ENCODE measurements around the gene HEPN1.
"Not testable (repeated sequence)": the region's sequence is repeated elsewhere in the genome, so short reads cannot be mapped to it uniquely, and the experiment has no call there.

The HEPN1 gene

DNA sequence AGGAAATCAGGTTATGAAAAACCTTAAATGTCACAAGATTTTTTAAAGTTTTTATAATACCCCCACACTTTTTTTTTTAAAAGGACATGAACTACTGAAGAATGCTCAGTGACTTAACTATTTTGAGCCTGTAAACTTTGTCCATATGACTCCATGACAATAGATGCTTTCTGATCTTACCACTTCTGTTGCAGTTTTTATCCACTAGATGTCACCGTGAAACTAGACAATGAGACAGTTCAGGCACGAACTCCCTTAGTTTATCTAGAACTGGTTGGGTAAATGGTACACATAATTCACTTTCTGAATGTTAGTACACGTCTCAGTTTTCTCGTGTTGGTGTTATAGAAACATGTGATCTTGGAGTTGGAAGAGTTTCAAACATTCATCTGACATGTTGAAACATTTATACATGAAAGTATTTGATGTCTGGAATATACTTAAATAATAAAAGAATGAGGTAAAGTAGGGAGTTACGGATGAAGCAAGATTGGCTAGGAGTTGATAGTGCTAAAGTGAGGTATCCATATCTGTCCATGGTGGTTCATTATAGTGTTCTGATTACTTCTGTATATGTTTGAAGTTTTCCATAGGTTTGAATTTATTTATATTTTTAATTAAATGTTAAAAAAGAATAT lies 43.0 kb downstream of the HEPN1 start:
- TF ChIP-seq, protein P1, sequence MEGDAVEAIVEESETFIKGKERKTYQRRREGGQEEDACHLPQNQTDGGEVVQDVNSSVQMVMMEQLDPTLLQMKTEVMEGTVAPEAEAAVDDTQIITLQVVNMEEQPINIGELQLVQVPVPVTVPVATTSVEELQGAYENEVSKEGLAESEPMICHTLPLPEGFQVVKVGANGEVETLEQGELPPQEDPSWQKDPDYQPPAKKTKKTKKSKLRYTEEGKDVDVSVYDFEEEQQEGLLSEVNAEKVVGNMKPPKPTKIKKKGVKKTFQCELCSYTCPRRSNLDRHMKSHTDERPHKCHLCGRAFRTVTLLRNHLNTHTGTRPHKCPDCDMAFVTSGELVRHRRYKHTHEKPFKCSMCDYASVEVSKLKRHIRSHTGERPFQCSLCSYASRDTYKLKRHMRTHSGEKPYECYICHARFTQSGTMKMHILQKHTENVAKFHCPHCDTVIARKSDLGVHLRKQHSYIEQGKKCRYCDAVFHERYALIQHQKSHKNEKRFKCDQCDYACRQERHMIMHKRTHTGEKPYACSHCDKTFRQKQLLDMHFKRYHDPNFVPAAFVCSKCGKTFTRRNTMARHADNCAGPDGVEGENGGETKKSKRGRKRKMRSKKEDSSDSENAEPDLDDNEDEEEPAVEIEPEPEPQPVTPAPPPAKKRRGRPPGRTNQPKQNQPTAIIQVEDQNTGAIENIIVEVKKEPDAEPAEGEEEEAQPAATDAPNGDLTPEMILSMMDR (IDR thresholded peaks at IDR 0.05; ENCODE audit: low read depth, low read length): peak; percentile 48; the same call in 1 of the 2 replicates
- no peak overlapping the region for H3K4me3 ChIP-seq (ENCODE audit: low read depth, low read length)
- no peak overlapping the region for H3K27ac ChIP-seq
- no peaks in the 10 kb centered on the region for H3K27me3 ChIP-seq (ENCODE audit: insufficient read depth, low read depth, severe bottlenecking)
- no peaks in the 10 kb centered on the region for H3K9me3 ChIP-seq (ENCODE audit: severe bottlenecking)
- H3K36me3 ChIP-seq: no peaks in the 10 kb centered on the region
- no peak for DNase-seq

GRCh38 chr11:124968197-124968596 lies 49.1 kb downstream of the HEPN1 start:
- peak overlapping the region; percentile 1 for H3K4me3 ChIP-seq (ENCODE audit: low read depth, low read length)
- not testable (repeated sequence) for H3K27me3 ChIP-seq (ENCODE audit: insufficient read depth, low read depth, severe bottlenecking); H3K36me3 ChIP-seq; H3K9me3 ChIP-seq (ENCODE audit: severe bottlenecking)
- peak overlapping the region; percentile 20; the same call in 1 of the 2 replicates for H3K27ac ChIP-seq
- peak; percentile 67 for DNase-seq

Data from WERI-Rb-1 (cell line).